GM10248 (cell line): Measurements from ENCODE around the gene HCK.
"Not testable (repeated sequence)": the region's sequence is repeated elsewhere in the genome, so short reads cannot be mapped to it uniquely, and the experiment has no call there.

Experiments
- CTCF ChIA-PET: fragments of 300-600 bp; sonication (Branson Sonifier 250); formaldehyde crosslinking; extraction: SDS; loops from one replicate; lab custom pipeline; 2021; ENCODE audit warnings: antibody characterized with exemption; lab: Yijun Ruan, JAX
- POLR2A ChIA-PET: fragments of 350-650 bp; sonication (Branson Sonifier 250); formaldehyde crosslinking; extraction: SDS; loops from one replicate; lab custom pipeline; 2020; ENCODE audit warnings: antibody characterized with exemption; lab: Yijun Ruan, JAX
- DNase-seq: peaks from one replicate; pipeline ENCODE4 v3.0.0; 2012; ENCODE audit errors: extremely low spot score
- TF ChIP-seq, protein P1 (sequence below): IDR thresholded peaks from 2 replicates; pipeline ENCODE4 v1.5.1; 2012; ENCODE audit warnings: mild to moderate bottlenecking, low read depth; ENCODE audit errors: extremely low read depth, missing control alignments, control extremely low read depth

Gene HCK

DNA sequence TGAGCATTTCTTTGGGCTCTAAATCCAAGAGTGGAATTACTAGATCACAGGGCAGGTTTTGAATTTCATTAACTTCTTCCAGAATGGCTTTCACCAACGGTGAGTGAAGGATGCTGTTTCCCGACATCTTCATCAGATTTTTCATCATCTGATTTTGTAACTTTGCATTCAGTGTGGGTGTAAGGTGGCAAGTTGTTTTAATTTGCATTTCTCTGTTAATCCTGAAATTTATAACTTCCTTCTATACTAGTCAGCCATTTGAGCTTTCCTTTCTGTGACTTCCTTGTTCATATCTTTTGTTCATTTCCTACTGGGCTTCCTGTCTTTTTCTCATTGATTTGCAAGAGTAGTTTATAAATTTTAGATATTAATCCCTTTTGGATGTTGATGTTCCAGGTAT lies 18.7 kb upstream of the HCK start:
- ChIA-PET POLR2A (no interaction called here), CTCF (interaction anchor here (1.2 to 8.1 kb wide), 9 partner anchors 10 to 210 kb away, joined by 3 to 92 read pairs (median 28); partner anchors contain the start of gene PDRG1)
- no peak for DNase-seq
- TF ChIP-seq, protein P1, sequence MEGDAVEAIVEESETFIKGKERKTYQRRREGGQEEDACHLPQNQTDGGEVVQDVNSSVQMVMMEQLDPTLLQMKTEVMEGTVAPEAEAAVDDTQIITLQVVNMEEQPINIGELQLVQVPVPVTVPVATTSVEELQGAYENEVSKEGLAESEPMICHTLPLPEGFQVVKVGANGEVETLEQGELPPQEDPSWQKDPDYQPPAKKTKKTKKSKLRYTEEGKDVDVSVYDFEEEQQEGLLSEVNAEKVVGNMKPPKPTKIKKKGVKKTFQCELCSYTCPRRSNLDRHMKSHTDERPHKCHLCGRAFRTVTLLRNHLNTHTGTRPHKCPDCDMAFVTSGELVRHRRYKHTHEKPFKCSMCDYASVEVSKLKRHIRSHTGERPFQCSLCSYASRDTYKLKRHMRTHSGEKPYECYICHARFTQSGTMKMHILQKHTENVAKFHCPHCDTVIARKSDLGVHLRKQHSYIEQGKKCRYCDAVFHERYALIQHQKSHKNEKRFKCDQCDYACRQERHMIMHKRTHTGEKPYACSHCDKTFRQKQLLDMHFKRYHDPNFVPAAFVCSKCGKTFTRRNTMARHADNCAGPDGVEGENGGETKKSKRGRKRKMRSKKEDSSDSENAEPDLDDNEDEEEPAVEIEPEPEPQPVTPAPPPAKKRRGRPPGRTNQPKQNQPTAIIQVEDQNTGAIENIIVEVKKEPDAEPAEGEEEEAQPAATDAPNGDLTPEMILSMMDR, result no peak

DNA sequence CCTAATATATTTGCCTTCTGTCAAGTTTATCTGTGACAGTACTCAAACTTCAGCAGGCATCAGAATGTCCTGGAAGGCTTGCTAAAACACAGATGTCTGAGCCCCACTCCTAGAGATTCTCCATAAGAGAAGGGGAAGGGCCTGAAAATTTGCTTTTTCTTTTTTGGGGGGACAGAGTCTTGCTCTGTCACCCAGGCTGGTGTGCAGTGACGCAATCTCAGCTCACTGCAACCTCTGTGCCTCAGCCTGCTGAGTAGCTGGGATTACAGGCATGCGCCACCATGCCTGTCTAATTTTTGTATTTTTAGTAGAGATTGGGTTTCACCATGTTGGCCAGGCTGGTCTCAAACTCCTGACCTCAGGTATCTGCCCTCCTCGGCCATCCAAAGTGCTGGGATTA lies 18.3 kb upstream of the HCK start:
- CTCF ChIA-PET, result interaction anchor here (1.2 to 8.1 kb wide), 8 partner anchors 9 to 211 kb away, joined by 3 to 92 read pairs (median 28); no protein-coding TSS in a partner anchor
- POLR2A ChIA-PET, DNase-seq: not testable (repeated sequence)

DNA sequence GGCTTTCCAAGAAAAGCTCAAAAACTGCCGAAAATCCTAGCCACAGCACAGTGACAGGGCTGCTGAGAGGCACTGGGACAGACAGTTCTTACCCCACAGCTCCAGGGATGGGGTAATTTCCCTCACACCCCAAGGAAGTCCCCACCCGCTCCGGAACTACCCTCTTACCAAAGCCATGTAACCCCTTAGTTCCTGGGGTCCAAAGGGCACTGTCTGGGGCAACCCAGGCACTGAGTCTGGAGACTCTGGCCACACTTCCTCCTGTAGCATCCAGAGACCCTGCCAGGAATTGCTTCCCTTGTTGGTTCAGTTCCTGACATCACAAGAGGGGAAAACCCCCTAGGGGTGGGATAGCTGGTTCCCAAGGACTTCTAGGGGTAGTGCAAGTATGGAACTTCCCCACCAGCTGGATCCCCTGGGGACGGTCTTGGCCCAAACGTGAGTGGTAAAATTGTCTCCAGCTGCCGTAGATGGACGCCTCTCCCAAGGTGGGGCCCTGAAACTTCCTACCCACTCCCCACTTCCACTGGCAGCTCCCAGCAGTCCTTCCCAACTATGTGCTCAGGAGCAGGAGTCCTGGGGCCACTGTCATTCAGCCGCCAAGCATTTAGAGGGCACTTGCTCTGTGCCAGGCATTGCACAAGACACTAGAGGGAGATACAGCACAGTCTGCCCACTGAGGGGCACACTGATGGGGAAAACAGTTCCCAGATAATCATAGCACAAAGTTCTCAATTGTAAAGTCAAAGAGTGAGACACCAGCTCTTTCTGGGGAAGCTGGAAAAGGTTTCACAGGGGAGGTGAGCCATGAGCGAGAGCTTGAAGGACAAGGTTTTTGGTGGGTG lies 17.2 kb upstream of the HCK start:
- CTCF ChIA-PET, result interaction anchor here (1.0 to 8.1 kb wide), 24 partner anchors 8 to 212 kb away, joined by 3 to 92 read pairs (median 5); partner anchors contain the start of gene HCK

DNA sequence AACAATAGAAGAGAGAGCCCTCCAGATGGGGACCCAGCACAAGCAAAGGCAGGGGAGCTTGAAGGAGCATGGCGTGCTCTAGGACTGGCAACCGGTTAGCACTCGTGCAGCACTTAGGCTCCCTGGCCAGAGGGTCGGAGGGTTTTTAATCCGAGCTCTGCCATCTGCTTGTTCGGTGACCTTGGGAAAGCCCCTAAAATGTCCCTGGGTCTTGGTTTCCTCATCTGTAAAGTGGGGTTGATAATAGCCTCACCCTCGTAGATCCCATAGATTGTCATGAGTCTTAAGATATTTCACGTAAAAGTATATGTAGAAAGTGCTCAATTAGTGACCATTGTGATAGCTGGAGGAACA lies 16.6 kb upstream of the HCK start:
- TF ChIP-seq, protein P1, result no peak
- no peak for DNase-seq
- ChIA-PET POLR2A (no interaction called here), CTCF (interaction anchor here (0.6 to 8.1 kb wide), 25 partner anchors 10 to 212 kb away, joined by 3 to 92 read pairs (median 5); partner anchors contain the start of genes HCK and PDRG1)

More for the DNA sequence above, 17.2 kb upstream of the HCK start:
- TF ChIP-seq, protein P1, result peak; percentile 46
- POLR2A ChIA-PET, result interaction anchor here (0.7 kb wide), 1 partner anchor 30 kb away, joined by 3 read pairs; no protein-coding TSS in a partner anchor
- DNase-seq, result no peak

DNA sequence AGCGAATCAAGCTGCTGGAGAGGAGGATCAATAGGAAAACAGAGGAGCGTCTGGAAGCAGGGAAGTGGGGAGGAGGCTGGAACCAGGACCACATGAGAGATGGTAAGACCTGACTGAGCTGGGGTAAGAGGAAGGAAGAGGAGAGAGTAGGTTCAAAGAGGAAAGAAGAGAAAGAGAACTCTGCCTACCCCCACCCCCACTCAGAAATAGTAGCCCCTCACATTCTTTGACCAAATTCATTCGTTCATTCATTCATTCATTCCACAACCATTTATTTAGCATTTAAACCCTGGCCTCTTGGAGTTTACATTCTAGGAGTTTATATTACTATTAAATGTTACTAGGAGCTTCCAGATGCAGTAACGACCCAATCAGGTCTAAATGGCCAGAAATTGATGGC lies 15.8 kb upstream of the HCK start:
- TF ChIP-seq, protein P1, result no peak
- POLR2A ChIA-PET, result no interaction called here
- CTCF ChIA-PET, result interaction anchor here (0.8 to 8.1 kb wide), 13 partner anchors 13 to 213 kb away, joined by 3 to 92 read pairs (median 6); no protein-coding TSS in a partner anchor
- no peak for DNase-seq

DNA sequence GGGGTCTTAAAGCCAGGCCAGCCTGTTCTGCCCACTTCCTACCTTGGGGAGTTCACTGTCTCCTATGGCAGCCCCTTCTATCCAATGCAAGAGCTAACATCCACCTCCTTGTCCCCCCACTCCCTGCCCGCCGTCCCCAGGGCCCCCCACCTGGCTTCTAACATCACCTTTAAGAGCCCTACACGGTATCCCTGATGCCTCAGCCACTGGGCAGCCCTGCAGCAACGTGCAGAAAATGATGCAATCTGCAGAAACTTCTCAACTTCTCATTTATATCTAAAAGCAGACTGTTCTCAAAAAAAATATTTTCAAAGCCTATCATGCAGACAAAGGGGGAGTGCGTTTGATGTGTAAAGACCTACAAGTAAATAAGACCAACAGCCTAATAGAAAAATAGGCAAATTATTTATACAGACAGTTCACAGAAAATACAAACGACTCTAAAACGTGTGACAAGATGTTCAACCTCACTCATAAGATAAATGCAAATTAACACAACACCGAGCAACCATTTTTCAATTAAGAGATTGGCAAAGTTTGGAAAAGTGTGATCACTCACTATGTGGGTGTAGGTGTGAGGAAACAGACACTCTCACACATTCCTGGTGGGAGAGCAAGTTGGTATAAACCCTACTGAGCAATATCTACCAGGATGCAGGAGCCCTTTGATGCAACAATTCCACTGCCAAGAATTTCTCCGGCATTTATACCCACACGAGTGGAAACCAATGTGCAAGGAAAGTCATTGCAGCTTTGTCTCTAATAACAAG lies 15.1 kb upstream of the HCK start:
- ChIA-PET CTCF (interaction anchor here (1.5 to 8.1 kb wide), 7 partner anchors 12 to 185 kb away, joined by 4 to 92 read pairs (median 9); no protein-coding TSS in a partner anchor), POLR2A (no interaction called here)
- TF ChIP-seq, protein P1, result no peak
- DNase-seq, result no peak
